ENCODE measurements around the gene IDH3A. TPM values are rescaled to one million over a fixed set of nuclear protein-coding genes. Genes with fewer than 3 reads are reported as not detected.

The IDH3A gene
- total RNA-seq, 2 experiments from 2014 or later: 47.0 to 140 TPM

GRCh38 chr15:78209646-78210348 lies 60.6 kb downstream of the IDH3A start:
- Histone ChIP-seq H4K20me1 (ENCODE audit: insufficient read depth, low read length) (no peaks in the 10 kb centered on the region), H3K79me2 (ENCODE audit: insufficient read depth, low read depth, low read length) (no peaks in the 10 kb centered on the region), H2AFZ (ENCODE audit: low read length) (no peak overlapping the region), H3K4me1 (ENCODE audit: insufficient read depth, low read length, poor library complexity, severe bottlenecking) (no peaks in the 10 kb centered on the region), H3K4me3 (ENCODE audit: low read depth, low read length, poor library complexity, severe bottlenecking) (no peak overlapping the region), H3K9me3 (ENCODE audit: low read length) (no peaks in the 10 kb centered on the region), H3K4me2 (ENCODE audit: low read length) (no peak overlapping the region), H3K36me3 (ENCODE audit: insufficient read depth, low read length) (no peaks in the 10 kb centered on the region), H3K27ac (ENCODE audit: low read depth, low read length, poor library complexity, severe bottlenecking) (no peak overlapping the region), H3K9me2 (ENCODE audit: insufficient read depth, low read length) (no peaks in the 10 kb centered on the region)
- no TSS peak for BruUV-seq (replicated peaks)
- ChIA-PET CTCF (ENCODE audit: unreplicated experiment) (no interaction called here), POLR2A (interaction anchor here (0.6 to 0.7 kb wide), 2 partner anchors 9 to 57 kb away, joined by 3 read pairs; no protein-coding TSS in a partner anchor)
- DNase-seq (ENCODE audit: low spot score): no peak
- TF ChIP-seq, protein P1, sequence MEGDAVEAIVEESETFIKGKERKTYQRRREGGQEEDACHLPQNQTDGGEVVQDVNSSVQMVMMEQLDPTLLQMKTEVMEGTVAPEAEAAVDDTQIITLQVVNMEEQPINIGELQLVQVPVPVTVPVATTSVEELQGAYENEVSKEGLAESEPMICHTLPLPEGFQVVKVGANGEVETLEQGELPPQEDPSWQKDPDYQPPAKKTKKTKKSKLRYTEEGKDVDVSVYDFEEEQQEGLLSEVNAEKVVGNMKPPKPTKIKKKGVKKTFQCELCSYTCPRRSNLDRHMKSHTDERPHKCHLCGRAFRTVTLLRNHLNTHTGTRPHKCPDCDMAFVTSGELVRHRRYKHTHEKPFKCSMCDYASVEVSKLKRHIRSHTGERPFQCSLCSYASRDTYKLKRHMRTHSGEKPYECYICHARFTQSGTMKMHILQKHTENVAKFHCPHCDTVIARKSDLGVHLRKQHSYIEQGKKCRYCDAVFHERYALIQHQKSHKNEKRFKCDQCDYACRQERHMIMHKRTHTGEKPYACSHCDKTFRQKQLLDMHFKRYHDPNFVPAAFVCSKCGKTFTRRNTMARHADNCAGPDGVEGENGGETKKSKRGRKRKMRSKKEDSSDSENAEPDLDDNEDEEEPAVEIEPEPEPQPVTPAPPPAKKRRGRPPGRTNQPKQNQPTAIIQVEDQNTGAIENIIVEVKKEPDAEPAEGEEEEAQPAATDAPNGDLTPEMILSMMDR (conservative IDR thresholded peaks at IDR 0.05; ENCODE audit: low read length): no peak
- TF ChIP-seq EZH2phosphoT487 (IDR thresholded peaks at IDR 0.05; ENCODE audit: borderline replicate concordance, low read depth, low read length): no peak
- intact Hi-C loops (cut with micrococcal nuclease; ENCODE audit: unreplicated experiment): no loop called here

DNA sequence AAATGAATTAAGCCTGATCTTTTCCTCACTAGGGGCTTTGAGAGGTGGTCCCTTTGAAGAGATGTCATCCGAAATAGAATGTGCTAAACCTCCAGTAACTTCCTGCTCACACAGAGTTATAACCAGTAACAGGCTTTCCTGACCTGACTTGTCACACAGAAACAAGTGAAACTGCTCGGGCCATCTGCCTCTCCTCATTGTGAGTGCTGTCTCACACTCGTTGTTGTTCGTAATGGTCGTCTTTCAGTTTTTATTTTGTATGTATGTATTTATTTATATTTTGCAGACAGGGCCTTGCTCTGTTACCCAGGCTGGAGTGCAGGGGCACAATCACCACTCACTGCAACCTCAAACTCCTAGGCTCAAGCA lies 61.2 kb downstream of the IDH3A start:
- Histone ChIP-seq H3K9me2 (ENCODE audit: insufficient read depth, low read length) (no peaks in the 10 kb centered on the region), H3K27ac (ENCODE audit: low read depth, low read length, poor library complexity, severe bottlenecking) (no peak overlapping the region), H4K20me1 (ENCODE audit: insufficient read depth, low read length) (no peaks in the 10 kb centered on the region), H3K79me2 (ENCODE audit: insufficient read depth, low read depth, low read length) (no peaks in the 10 kb centered on the region), H3K4me3 (ENCODE audit: low read depth, low read length, poor library complexity, severe bottlenecking) (no peak overlapping the region), H3K9me3 (ENCODE audit: low read length) (no peaks in the 10 kb centered on the region), H2AFZ (ENCODE audit: low read length) (no peak overlapping the region), H3K4me1 (ENCODE audit: insufficient read depth, low read length, poor library complexity, severe bottlenecking) (no peaks in the 10 kb centered on the region), H3K4me2 (ENCODE audit: low read length) (no peak overlapping the region), H3K36me3 (ENCODE audit: insufficient read depth, low read length) (no peaks in the 10 kb centered on the region)
- intact Hi-C loops (cut with micrococcal nuclease; ENCODE audit: unreplicated experiment): no loop called here
- DNase-seq (ENCODE audit: low spot score): no peak
- ChIA-PET POLR2A (interaction anchor here (1.0 kb wide), 1 partner anchor 18 kb away, joined by 3 read pairs; no protein-coding TSS in a partner anchor), CTCF (ENCODE audit: unreplicated experiment) (no interaction called here)
- no peak for TF ChIP-seq EZH2phosphoT487 (IDR thresholded peaks at IDR 0.05; ENCODE audit: borderline replicate concordance, low read depth, low read length)
- TF ChIP-seq, protein P1 (conservative IDR thresholded peaks at IDR 0.05; ENCODE audit: low read length): no peak
- BruUV-seq (replicated peaks): no TSS peak
